GM08714 (cell line): ENCODE measurements around the gene UGT2A2.
"Not testable (repeated sequence)": the region's sequence is repeated elsewhere in the genome, so short reads cannot be mapped to it uniquely, and the experiment has no call there.

Experiments
- H3K4me3 ChIP-seq: fragments of 200-500 bp; sonication (Bioruptor generic); 2 replicates; pipeline ENCODE4 v1.5.1; 2014; ENCODE audit warnings: mild to moderate bottlenecking, low read length, inconsistent platforms
- ZNF274 ChIP-seq: IDR thresholded peaks from 2 replicates; pipeline ENCODE4 v1.6.1; 2012; ENCODE audit warnings: mild to moderate bottlenecking, low read depth, low read length

UGT2A2 gene

GRCh38 chr4:69639542-69639941 lies at the start of gene UGT2A2:
Gene UGT2A2, minus strand, starts transcription at chr4:69639642. Its CDS starts 2 bp downstream, at chr4:69639640.
- TF ChIP-seq ZNF274, result no peak
- H3K4me3 ChIP-seq, result no peak within 1 kb of the TSS

- no peak overlapping the region for H3K4me3 ChIP-seq
- TF ChIP-seq ZNF274, result no peak
Observed at GRCh38 chr4:69684804-69685203, 45.4 kb upstream of the UGT2A2 start.

GRCh38 chr4:69668680-69669079 lies 29.2 kb upstream of the UGT2A2 start:
- H3K4me3 ChIP-seq, result no peak overlapping the region
- TF ChIP-seq ZNF274, result no peak

GRCh38 chr4:69664009-69664408 lies 24.6 kb upstream of the UGT2A2 start:
- not testable (repeated sequence) for H3K4me3 ChIP-seq

- not testable (repeated sequence) for H3K4me3 ChIP-seq
Observed at GRCh38 chr4:69661130-69661803, 21.8 kb upstream of the UGT2A2 start.

- no peak for TF ChIP-seq ZNF274
Observed at GRCh38 chr4:69658133-69658532, 18.7 kb upstream of the UGT2A2 start.

GRCh38 chr4:69656653-69657158 lies 17.3 kb upstream of the UGT2A2 start:
- no peak for TF ChIP-seq ZNF274
- H3K4me3 ChIP-seq, result no peak overlapping the region

More at GRCh38 chr4:69658133-69658532, 18.7 kb upstream of the UGT2A2 start:
- no peak overlapping the region for H3K4me3 ChIP-seq

GRCh38 chr4:69653147-69653546 lies 13.7 kb upstream of the UGT2A2 start, which contains the start of gene UGT2A1:
Gene UGT2A1, minus strand, starts transcription at chr4:69653247. Its CDS starts 5,603 bp downstream, at chr4:69647644.
- H3K4me3 ChIP-seq, result no peak within 1 kb of the TSS
- no peak for TF ChIP-seq ZNF274

GRCh38 chr4:69650872-69651271 lies 11.4 kb upstream of the UGT2A2 start:
- H3K4me3 ChIP-seq, result no peak overlapping the region
- TF ChIP-seq ZNF274, result no peak

GRCh38 chr4:69649629-69650028 lies 10.2 kb upstream of the UGT2A2 start:
- no peak overlapping the region for H3K4me3 ChIP-seq
- TF ChIP-seq ZNF274, result no peak

GRCh38 chr4:69649207-69649606 lies 9.8 kb upstream of the UGT2A2 start:
- no peak overlapping the region for H3K4me3 ChIP-seq
- no peak for TF ChIP-seq ZNF274

- H3K4me3 ChIP-seq, result no peak overlapping the region
- no peak for TF ChIP-seq ZNF274
Observed at GRCh38 chr4:69642961-69643360, 3.5 kb upstream of the UGT2A2 start.

GRCh38 chr4:69640289-69640688 lies 847 bp upstream of the UGT2A2 start:
- no peak overlapping the region for H3K4me3 ChIP-seq
- no peak for TF ChIP-seq ZNF274

GRCh38 chr4:69617083-69617694 lies 22.3 kb downstream of the UGT2A2 start:
- no peak overlapping the region for H3K4me3 ChIP-seq
- TF ChIP-seq ZNF274, result no peak

GRCh38 chr4:69610484-69610883 lies 29.0 kb downstream of the UGT2A2 start:
- no peak for TF ChIP-seq ZNF274
- no peak overlapping the region for H3K4me3 ChIP-seq
